Endometrium (tissue), 2 donors: ENCODE results near the gene YWHAH.

Experiments used
- FAIRE-seq: peaks from 2 replicates; lab custom pipeline; 2012; peaks lifted over from hg19 to GRCh38; lab: Jason Lieb, UNC
- donor health status: control.
- donor health status: control.

The YWHAH gene

DNA sequence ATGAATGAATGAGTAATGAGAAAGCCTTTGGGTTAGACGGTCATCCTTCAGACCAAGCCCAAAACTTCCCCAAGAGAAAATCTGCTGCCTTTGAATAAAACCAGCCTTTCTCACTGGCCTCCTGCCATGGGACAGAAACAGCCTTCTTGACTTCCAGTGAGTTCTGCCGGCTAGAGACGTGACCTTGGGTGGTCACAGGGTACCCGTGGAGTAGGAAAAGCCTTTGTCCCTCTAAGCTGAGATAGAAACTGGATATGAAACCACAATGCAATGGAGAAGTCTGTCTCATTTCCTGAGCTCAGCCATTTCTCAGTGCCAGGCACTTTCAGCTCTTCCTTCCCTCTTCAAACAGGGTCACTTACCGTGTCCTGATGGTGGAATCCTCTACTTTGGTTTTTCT is 21.2 kb upstream of the YWHAH start:
- no peak for FAIRE-seq

DNA sequence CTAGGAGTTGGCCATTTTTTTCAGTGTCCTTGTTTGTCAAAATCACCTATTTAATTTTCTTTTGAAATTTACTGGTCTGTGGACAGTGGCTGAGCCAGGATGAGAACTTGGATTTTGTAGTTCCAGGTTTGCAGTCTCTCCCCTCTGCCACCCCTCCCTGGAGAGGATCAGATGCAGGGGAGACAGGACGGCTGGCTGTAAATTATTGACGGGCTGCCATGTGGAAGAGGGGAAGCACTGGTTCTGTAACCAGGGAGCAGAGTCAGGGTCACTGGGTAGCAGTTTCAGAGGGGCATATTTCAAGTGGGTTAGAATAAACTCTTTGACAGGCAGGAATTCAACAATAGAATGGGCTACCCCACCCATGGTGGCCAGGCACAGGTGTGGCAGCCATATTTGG is 20.6 kb upstream of the YWHAH start:
- FAIRE-seq: no peak

DNA sequence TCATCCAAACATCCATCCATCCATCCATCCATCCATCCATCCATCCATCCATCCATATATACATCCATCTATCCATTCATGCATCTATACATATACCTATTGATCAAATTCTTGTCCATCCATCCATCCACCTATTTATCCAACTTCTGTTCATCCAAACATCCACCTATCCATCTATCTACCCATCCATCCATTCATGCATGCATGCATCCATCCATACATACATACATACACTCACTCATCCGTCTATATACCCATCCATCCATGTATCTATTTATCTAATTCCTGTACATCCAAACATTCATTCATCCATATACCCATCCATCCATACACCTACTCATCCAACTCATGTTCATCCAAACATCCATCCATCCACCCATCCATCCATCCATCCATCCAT is 19.3 kb upstream of the YWHAH start:
- FAIRE-seq: no peak

DNA sequence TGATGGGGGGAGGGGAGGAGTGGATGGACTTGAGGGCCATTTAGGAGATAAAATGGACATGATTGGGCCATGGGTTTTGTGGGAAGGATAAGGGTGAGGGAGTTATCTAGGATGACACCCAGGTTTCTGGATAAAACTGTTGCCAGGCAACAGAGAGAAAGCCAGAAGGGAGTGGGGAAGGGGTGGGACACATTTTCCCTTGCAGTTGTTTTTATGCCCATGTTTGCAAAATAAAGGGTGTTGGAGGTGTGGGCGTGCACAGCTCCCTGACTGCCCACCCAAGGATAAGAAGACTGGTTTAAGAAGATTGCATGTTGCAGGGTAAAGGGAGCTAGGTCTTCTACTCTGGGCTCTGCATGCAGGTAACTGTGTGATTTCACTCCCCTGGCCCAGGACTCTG is 18.3 kb upstream of the YWHAH start:
- FAIRE-seq: no peak

DNA sequence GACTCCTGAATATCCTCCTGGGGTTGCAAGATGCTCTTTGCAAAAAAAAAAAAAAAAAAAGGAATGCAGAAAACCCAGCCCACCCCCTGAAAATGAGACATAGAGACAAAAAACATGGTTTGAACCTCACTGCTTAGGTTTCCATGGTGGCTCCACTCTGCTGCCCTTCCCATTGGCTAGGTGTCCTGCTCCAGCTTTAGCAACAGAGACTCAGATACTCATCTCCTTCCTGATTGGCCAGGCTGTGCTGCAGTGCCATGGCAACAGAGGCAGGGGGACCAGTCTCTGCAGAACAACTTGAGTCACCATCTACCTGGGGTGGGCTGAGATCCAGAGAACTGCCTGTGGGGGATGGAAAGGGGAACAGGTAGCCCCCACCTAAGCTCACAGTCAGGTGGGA is 17.4 kb upstream of the YWHAH start:
- FAIRE-seq: no peak

DNA sequence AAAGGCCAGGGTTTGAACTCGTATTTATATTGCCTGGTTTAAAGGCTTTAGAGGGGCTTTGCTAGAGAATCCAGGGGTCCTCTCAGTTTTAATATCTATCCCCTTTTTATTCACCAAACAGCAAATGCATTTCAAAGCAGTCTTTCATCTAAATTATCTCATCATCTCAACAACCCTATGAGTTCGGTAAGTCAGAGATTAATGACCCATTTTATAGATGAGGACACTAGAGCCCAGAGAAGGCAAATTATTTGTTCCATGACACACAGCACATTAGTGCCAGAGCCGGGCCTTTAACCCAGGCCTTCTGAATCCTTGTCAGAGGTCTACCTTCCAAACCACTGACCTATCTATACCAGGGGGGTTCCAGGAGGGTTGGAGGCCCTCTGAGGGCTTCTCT is 16.8 kb upstream of the YWHAH start:
- FAIRE-seq: no peak

DNA sequence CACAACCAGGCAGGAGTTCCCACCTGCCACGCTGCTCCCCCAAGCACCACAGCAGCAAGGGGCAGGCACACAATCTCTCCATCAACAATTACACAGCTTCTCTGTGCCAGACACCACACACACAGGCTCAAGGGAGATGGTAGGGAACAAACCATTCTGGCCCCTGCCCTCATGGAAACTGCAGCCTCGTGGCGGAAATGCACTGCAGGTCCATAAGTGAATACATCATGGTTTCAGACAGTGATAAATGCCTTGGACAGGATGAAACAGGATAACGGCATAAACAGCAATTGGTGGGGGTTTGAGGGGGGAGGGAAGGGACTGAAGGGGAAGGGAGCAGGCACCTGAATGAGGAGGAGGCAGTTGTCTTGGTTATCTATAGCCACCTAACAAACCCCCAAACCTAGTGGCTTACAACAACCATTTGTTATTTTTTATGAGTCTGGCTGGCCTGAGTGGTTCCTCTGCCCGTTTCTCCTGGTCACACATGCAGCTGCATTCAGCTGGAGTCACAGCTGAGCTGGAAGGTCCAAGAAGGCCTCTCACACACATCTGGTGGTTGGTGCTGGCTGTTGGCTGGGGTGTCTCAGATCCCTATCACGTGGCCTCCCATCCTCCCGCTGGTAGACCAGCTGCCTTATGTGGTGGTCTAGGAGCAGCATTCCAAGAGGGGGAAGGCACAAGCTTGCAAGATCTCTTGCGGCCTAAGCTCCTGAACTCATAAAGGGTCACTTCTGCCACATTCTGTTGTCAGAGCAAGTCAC is 15.0 kb upstream of the YWHAH start:
- no peak for FAIRE-seq

DNA sequence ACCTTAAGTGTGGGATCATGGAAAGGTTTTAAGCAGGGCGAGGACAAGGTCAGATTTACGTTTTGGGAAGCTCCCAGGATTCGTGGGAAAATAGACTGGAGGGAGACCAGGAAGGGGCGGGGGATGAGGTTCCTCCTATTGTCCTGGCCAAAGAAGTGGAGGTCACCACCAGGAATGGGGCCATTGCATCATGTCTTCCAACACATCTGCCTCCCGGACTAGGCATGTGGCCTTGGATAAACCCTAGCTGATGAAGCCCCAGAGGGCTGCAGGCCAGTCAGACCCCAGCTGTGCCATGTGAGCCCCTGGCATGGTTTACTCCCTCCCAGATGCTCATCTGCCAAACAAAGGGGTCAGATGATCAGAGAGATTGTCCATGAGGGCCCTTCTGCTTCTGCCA is 11.5 kb upstream of the YWHAH start:
- FAIRE-seq: no peak

DNA sequence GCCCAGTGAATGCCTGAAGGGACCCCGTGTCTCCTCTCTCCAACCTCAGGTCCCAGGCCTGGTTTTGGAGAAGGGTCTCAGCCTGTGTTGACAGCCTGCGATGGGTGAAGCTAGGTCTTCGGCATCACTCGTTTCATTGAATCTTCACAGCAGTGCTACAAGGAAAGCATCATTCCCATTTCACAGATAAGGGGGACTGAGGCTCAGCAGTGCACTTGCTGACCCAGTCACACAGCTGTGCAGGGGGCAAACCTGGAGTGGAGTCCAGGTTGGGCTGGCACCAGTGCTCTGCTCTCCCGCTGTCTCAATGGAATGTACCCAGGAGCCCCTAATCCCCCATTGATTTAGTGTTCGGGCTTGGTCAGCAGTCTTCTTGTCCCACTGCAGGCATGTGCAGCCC is 10.9 kb upstream of the YWHAH start:
- no peak for FAIRE-seq

DNA sequence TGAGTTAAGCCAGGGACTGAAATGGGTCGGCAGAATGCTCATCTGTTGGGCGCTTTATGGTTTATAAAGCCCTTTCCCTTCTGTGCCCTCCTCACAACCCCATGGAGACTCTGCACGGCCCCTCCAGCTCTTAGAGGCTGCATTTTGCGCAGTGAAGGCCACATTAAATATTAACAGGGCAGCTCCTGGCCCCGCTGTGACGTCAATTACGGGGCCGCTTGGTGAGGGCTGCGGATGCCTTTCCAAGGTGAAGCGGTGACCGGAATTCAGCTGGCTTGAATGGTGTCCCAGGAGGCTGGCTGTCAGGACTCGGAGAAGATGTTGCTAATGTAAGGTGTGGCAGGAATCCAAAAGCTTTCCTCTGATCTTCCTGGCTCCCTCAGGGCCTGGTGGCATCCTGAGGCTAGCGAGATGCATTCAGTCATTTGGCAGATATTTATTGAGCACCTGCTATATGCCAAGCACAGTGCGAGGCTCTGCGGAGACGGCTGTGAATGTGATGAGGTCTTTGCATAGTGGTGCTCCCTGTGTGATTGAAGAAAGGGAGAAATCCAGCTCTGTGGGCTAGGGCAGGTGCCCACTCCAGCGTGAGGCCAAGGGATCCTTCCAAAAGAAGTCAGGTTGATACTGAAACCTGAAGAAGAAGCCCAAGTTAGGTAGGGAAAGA is 10.4 kb upstream of the YWHAH start:
- FAIRE-seq: no peak

DNA sequence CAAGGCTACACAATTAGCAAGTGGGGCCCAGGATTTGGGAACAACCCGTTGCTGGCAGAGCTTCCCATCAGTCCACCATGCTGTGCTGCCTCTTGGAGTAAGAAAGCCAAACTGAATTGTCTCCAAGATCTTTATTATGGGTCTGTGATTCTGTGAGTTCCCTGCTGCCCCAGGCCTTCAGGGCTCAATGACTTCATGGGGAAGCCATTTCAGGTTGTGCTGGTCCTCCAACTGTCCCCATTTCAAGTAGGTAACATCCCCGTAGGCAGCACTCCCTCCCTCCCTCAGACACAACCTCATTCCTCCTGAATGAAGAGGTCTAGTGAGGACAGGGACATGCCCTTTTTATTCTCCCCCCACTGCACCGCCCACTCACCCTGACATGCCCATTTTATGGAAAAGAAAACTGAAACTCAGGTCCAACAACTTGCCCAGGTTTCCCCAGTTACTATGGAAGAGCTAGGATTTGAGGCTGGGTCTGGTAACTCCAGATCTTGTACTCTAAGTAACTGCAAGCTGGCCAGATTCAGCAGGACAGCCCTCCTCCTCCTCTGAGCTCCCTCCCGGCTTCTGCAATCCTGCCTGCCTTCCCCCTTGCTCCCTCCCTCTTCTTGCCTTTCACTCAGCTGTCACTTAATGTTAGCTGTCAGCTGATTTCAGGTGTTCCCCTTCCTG is 8.2 kb upstream of the YWHAH start:
- no peak for FAIRE-seq

DNA sequence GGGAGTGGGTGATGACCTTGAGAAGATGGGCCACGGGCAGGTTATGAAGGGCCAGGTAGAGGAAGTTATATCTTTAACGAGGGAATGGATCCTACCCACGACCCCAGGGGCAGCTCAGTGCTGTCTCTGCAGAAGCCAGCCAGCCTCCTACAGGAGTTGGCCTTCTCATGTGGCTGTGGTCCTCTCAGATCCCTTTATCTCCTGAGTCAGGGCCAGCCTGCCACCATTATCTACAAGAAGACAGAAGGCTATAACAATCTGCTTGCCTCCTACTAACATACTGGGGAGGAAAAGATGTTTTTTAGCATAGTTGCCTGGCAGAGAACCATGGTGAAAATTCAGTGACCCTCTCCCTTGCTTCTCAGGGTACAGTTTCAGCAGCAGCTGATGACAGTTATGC is 7.0 kb upstream of the YWHAH start:
- no peak for FAIRE-seq

DNA sequence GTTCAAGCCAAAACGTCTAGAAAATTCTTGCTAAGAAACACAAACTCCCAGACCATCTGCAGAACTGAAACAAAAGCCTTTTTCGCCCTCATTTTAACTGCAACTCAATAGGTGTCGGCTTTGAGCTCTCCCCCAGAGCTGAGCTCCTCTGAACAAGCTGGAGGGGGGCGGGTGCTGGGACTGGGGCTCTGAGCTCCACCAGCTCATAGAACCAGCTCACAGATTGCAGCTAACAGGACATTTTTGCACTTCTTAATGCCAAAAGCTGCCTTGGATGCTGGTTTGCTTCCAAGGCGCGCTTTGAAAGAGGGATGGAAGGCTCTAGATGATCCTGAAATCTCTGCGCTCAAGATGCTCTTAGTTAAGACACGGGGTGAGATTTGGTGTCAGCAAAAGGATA is 6.0 kb upstream of the YWHAH start:
- FAIRE-seq: no peak

DNA sequence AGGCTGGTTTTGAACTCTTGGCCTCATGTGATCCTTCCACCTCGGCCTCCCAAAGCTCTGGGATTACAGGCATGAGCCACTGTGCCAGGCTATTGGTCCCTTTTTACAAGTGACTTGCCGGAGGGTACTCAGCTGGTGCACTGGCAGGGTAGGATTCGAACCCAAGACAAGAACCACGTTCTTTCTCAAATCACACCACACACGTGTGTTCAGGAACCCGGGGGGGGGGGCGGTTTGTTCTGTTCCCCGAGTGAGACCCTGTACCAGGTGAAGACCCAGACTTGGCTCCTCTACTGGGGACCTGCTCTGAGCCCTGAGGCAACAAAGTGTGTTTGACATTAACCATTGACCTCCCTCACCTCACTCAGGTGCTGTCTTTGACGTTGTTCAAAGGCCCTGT is 3.8 kb upstream of the YWHAH start:
- FAIRE-seq: no peak

DNA sequence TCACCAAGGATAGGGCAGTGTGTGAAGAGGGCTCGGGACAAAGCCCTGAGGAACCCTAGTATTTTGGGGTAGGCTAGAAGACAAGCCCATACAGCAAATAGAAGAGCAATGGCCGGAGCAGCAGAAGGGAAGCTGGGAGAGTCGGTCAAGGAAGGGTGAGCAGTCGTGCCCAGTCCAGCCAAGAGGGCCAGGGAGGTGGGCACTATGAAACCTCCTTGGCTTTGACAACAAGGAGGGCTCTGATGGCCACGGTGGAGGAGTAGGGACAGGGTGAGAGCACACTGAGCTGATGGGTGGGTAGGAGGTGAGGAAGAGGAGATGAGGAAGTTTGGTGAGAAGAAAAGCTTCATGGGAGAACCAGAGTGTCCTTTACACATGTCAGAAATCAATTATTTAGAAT is 2.2 kb upstream of the YWHAH start:
- FAIRE-seq: no peak

DNA sequence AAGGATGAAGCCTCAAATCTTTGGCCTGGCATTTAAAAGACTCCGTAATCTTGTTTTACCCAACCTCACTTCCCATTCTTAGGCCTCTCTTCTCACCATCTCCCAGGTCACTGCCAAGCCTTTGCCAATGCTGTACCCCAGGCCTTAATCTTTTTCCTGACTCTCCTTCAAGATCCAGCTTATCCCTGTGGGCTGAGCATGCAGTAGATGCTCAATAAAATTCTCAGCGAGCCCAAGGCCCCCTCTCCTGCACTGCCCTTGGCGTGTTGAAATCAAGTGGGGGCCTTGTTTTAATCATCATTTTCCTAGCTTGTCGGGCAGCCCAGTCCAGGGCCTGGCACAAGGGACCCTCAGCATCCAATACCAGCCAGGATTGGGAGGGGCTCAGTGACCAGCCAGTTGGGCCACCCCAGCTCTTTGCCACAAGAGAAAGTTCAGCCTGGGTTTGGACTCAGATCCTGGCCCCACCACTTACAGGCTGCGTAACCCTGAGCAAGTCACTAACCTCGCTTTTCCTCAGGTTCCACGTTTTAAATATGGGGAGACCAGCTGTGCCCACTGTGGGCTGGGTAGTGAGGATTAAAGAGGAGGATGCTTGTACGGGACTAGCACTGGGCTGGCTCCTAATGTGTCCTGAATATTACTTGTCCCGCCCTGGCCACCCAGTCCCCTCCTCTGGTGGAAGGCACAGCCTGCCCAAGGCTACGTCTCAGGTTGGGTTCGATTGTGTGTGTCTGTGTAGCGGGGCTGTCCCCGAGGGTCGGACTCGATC is 943 bp upstream of the YWHAH start:
- FAIRE-seq: no peak

DNA sequence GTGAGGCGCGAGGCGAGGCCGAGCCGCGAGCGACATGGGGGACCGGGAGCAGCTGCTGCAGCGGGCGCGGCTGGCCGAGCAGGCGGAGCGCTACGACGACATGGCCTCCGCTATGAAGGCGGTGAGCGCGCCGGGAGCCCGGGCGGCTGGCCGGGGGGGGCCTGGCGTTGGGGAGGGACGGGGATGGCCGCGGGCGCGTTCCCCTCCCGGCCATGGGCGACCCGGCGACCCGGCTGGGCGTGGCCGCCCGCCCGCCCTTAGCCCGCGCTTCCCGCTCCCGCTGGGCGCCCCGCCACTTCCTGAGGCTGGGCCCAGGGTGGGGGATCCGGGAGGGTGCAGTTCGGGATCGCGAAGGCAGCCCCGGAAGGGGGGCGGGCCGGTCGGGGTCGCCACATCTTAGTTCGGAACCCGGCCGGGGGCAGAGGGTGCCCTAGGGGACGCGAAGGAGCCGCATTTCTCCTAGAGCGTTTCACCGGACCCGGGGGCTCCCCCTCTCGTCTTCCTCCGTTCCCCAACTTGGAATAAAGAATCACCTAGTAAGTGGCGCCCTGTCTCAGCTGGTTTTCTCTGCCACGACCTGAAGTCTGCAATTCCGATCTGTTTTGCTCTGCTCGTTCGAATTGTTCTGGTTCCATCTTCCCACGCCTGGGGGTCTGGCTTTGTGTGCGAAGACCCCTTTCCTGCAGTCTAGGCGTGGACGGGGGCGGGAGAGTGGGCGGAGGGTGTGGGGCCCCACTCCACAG is 536 bp downstream of the YWHAH start:
- no peak for FAIRE-seq

DNA sequence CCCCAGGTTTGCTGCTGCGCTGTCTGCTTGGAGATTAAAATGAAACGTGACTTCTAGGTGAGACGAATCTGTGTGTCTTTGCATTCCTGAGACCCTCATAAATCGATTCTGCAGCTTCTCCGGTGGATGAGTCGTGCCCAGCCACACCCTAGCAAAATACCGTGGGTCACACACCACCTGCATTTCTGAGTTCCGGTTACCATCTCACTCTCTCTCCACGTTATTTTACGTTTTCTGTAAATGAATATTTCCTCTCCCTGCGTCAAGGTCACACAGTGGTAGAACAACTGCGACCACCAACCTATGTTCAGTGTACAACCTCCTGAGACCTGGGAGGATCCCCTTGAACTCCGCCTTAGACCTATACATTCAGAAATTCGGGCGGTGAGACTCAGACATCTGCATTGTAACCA is 1.1 kb downstream of the YWHAH start:
- FAIRE-seq: no peak

DNA sequence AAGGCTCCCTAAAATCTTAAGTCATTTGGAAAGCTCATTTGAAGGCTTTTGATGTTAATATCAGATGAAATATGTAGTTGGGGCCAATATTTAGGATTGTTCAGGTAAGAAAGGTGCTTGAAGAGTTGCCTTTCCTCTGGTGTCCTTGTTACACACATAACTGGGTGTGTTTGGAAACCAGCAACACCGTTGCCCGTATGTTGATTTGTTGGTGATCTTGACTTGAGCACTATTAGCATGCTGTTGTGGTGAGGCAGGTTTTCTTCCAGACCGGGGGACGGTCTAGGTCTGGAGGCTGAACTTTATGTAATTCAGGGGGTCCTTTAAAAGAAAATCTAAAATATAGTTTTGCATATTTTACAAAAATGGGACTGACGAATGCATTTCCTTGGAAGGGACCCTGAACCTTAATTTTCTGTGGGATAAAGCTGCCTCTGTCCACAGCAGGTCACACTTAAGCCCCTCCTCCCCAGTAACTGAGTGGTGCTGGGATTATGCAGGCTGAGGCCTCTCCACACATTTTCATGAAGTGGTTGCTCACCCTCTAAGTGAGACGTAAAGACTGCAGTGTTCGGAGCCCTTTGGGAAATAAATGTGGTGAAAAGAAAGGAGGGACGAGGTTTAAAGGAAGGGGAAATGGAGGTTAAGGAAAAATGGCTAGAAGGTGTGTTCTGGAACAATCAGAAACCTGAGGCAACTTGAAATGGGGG is 1.8 kb downstream of the YWHAH start:
- FAIRE-seq: no peak

DNA sequence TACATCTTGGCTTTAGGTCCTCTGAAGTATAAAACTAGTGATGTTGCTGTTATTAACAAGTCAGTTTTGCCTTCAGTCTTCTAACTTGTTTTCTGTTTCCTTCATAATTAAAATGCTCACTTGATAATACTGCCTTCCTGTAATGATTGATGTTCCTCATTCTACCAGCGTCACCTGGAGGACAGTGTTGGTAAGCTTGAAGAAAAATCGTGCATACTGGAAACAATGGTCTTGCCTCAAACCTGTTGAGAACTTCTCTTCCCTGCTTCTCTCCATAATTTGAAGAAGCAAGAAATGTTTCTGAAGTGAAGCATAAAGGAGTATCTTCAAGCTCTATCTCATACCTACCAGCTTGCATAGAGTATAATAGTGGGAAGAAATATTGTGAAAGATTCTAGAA is 3.0 kb downstream of the YWHAH start:
- FAIRE-seq: no peak

DNA sequence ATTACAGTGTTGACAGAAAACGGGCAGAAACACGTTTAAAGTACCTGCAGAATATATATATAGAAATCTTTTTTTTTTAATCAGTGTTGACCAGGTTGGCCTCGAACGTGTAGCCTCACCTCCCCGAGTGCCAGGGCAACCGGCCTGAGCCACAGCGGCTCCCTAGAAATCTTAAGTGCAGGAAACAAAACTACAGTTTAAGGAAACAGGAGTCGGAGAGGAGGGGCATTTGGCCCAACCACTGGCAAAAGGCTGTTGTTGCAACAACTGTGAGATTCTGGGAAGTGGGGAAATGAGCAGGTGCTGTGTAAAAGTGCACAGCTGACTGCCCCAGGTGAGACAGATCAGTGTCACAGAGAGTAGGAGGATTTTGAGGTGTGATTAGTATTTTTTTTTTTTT is 3.7 kb downstream of the YWHAH start:
- FAIRE-seq: no peak
